Mesenchymal stem cell (in vitro differentiated cells and primary cell): ENCODE data around the gene SLC44A3.

Experiments used
- DNase-seq: peaks from one replicate; pipeline ENCODE4 v3.0.0-alpha.2; 2013
- H2AFZ ChIP-seq: one replicate; pipeline ENCODE4 v1.6.1; 2013; ENCODE audit warnings: low read depth, mild to moderate bottlenecking, control low read depth, inconsistent platforms, low read length, moderate library complexity
- H2AK5ac ChIP-seq: 2 replicates; pipeline ENCODE4 v1.6.1; 2013; ENCODE audit warnings: low read length, moderate library complexity, mild to moderate bottlenecking, inconsistent platforms; ENCODE audit not compliant: severe bottlenecking
- H2BK120ac ChIP-seq: one replicate; pipeline ENCODE4 v1.6.1; 2013; ENCODE audit warnings: low read depth, mild to moderate bottlenecking, inconsistent platforms, low read length, moderate library complexity
- H2BK12ac ChIP-seq, 2 experiments: one replicate each; pipeline ENCODE4 v1.6.1; 2013; ENCODE audit warnings: inconsistent platforms in 2 of 2, low read length in 2 of 2, mild to moderate bottlenecking in 2 of 2, moderate library complexity in 2 of 2, control low read depth in 1 of 2
- H2BK15ac ChIP-seq: one replicate; pipeline ENCODE4 v1.6.1; 2013; ENCODE audit warnings: mild to moderate bottlenecking, low read depth, inconsistent platforms; ENCODE audit not compliant: poor library complexity, severe bottlenecking
- H2BK5ac ChIP-seq: 2 replicates; pipeline ENCODE4 v1.6.1; 2013; ENCODE audit warnings: low read depth, mild to moderate bottlenecking, low read length, control low read depth, inconsistent platforms; ENCODE audit not compliant: poor library complexity, severe bottlenecking
- H3K14ac ChIP-seq, 2 experiments: one replicate each; pipeline ENCODE4 v1.6.1; 2013; ENCODE audit warnings: inconsistent platforms in 2 of 2, low read length in 2 of 2, control low read depth in 1 of 2, mild to moderate bottlenecking in 1 of 2, moderate library complexity in 1 of 2
- H3K18ac ChIP-seq, 2 experiments: one replicate each; pipeline ENCODE4 v1.6.1; 2013; ENCODE audit warnings: inconsistent platforms in 2 of 2, low read length in 2 of 2, control low read depth in 1 of 2, low read depth in 1 of 2, mild to moderate bottlenecking in 1 of 2
- H3K23ac ChIP-seq, 2 experiments: one replicate each; pipeline ENCODE4 v1.6.1; 2013; ENCODE audit warnings: inconsistent platforms in 2 of 2, low read length in 2 of 2, mild to moderate bottlenecking in 2 of 2, moderate library complexity in 2 of 2, control low read depth in 1 of 2
- H3K27ac ChIP-seq: 2 replicates; pipeline ENCODE4 v1.5.1; 2013; ENCODE audit warnings: mild to moderate bottlenecking, moderate library complexity, low read length, control low read depth, inconsistent platforms; ENCODE audit not compliant: poor library complexity, severe bottlenecking
- H3K27me3 ChIP-seq, 2 experiments: 2 replicates each; pipeline versions ENCODE4 v1.6.1 to v1.7.0; 2013; ENCODE audit warnings: low read length in 2 of 2, mild to moderate bottlenecking in 2 of 2, moderate library complexity in 2 of 2, control low read depth in 1 of 2, inconsistent platforms in 1 of 2; ENCODE audit not compliant: control insufficient read depth in 1 of 2, insufficient read depth in 1 of 2
- H3K36me3 ChIP-seq, 2 experiments: 2 replicates each; pipeline versions ENCODE4 v1.6.1 to v1.7.0; 2013; ENCODE audit warnings: low read length in 2 of 2, control low read depth in 1 of 2, inconsistent platforms in 1 of 2, low read depth in 1 of 2, mild to moderate bottlenecking in 1 of 2; ENCODE audit not compliant: insufficient read depth in 2 of 2, control insufficient read depth in 1 of 2
- H3K4ac ChIP-seq, 2 experiments: one replicate each; pipeline ENCODE4 v1.6.1; 2013; ENCODE audit warnings: inconsistent platforms in 2 of 2, low read length in 2 of 2, mild to moderate bottlenecking in 2 of 2, moderate library complexity in 2 of 2, control low read depth in 1 of 2, low read depth in 1 of 2
- H3K4me1 ChIP-seq: 2 replicates; pipeline ENCODE4 v1.6.1; 2013; ENCODE audit warnings: low read depth, low read length, control low read depth; ENCODE audit not compliant: control insufficient read depth, insufficient read depth
- H3K4me2 ChIP-seq: 2 replicates; pipeline ENCODE4 v1.6.1; 2013; ENCODE audit warnings: low read length, mild to moderate bottlenecking, inconsistent platforms; ENCODE audit not compliant: poor library complexity, severe bottlenecking
- H3K4me3 ChIP-seq, 2 experiments: 2 replicates each; pipeline versions ENCODE4 v1.5.1 to v1.7.0; 2013; ENCODE audit warnings: low read length in 2 of 2, mild to moderate bottlenecking in 2 of 2, control low read depth in 1 of 2, low read depth in 1 of 2; ENCODE audit not compliant: insufficient read depth in 1 of 2
- H3K79me1 ChIP-seq: replicated peaks from 2 replicates; pipeline ENCODE4 v1.6.1; 2013; ENCODE audit warnings: mild to moderate bottlenecking, control low read depth, low read length, inconsistent platforms; ENCODE audit not compliant: poor library complexity, severe bottlenecking
- H3K9ac ChIP-seq: 2 replicates; pipeline ENCODE4 v1.7.0; 2013; ENCODE audit warnings: mild to moderate bottlenecking, low read length, moderate library complexity
- H3K9me3 ChIP-seq: 2 replicates; pipeline ENCODE4 v1.7.0; 2013; ENCODE audit warnings: mild to moderate bottlenecking, low read length; ENCODE audit not compliant: control insufficient read depth
- H4K8ac ChIP-seq: one replicate; pipeline ENCODE4 v1.6.1; 2013; ENCODE audit warnings: inconsistent platforms, mild to moderate bottlenecking, low read length, moderate library complexity
- H4K91ac ChIP-seq: one replicate; pipeline ENCODE4 v1.6.1; 2013; ENCODE audit warnings: mild to moderate bottlenecking, low read length, inconsistent platforms
- WGBS: methylation state at CpG from one replicate; pipeline ENCODE4 v1.1.7; 2013; ENCODE audit warnings: mixed read lengths; 5-methylcytosine and 5-hydroxymethylcytosine counted together

Gene SLC44A3

DNA sequence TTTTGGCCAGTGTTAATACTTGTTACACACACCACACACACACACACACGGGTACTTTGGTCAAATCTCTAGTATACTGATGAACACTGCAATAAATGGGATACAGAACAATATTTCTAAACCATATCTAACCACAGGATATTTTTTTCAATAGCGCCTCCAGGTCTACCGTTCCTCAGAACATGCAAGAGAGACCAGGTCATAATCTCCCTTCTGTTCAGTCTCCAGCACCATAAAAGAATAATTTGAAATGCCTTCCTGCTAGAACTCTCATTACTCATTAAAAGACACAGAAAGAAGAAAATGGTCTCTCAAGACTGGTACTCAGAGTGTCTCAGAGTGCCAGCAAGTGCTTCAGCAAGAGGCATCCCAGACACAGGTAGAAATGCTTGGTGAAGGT lies 11.5 kb upstream of the SLC44A3 start:
- no peak overlapping the region for H2BK5ac ChIP-seq
- H2AFZ ChIP-seq: no peak overlapping the region
- 69% methylated on average over 3 of the region's 3 CpGs for WGBS
- no peak overlapping the region for H3K9ac ChIP-seq
- no peak overlapping the region for H3K18ac ChIP-seq
- DNase-seq: no peak
- no peak overlapping the region for H4K8ac ChIP-seq
- peaks cover 9% of the 10 kb centered on the region for H3K79me1 ChIP-seq
- no peaks in the 10 kb centered on the region for H3K27me3 ChIP-seq
- no peak overlapping the region for H4K91ac ChIP-seq
- H3K9me3 ChIP-seq: no peaks in the 10 kb centered on the region
- H3K36me3 ChIP-seq: no peaks in the 10 kb centered on the region
- no peak overlapping the region for H2BK15ac ChIP-seq
- no peak overlapping the region for H2BK120ac ChIP-seq
- no peak overlapping the region for H3K27ac ChIP-seq
- H2AK5ac ChIP-seq: no peak overlapping the region
- H3K14ac ChIP-seq: no peak overlapping the region
- H3K23ac ChIP-seq: no peak overlapping the region
- H2BK12ac ChIP-seq: no peak overlapping the region
- no peak overlapping the region for H3K4ac ChIP-seq
- peaks cover 4% of the 10 kb centered on the region for H3K4me1 ChIP-seq
- no peak overlapping the region for H3K4me3 ChIP-seq
- H3K4me2 ChIP-seq: no peak overlapping the region

DNA sequence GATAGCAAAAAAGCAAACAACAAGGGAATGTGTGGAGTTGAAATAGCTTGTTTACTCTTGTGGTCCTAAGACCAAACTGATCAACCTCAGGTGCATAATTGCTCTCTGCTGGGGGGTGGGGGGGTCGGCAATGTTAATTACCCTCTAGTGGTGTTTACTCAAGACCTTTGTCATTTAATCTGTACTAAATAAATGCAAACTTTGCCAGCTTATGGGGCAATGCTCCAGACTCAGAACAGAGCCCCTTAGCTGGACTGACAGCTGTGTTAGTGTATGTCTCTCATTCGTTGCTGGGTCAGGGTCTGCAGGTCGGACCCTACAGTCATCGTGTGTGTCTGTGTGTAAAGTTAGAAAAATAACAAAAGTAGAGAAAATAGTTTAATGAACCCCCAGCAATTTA lies 7.2 kb upstream of the SLC44A3 start:
- H3K9ac ChIP-seq: no peak overlapping the region
- H4K91ac ChIP-seq: no peak overlapping the region
- H3K14ac ChIP-seq: no peak overlapping the region
- H3K36me3 ChIP-seq: no peaks in the 10 kb centered on the region
- DNase-seq: no peak
- no peak overlapping the region for H2AK5ac ChIP-seq
- no peak overlapping the region for H2BK15ac ChIP-seq
- 84% methylated on average over 3 of the region's 4 CpGs for WGBS
- H3K4me2 ChIP-seq: no peak overlapping the region
- H3K4me3 ChIP-seq: no peak overlapping the region
- H2BK5ac ChIP-seq: no peak overlapping the region
- H3K9me3 ChIP-seq: no peaks in the 10 kb centered on the region
- no peak overlapping the region for H3K4ac ChIP-seq
- H3K18ac ChIP-seq: no peak overlapping the region
- no peak overlapping the region for H2BK120ac ChIP-seq
- H3K27ac ChIP-seq: no peak overlapping the region
- no peak overlapping the region for H2AFZ ChIP-seq
- peaks cover 1% of the 10 kb centered on the region for H3K4me1 ChIP-seq
- H3K79me1 ChIP-seq: peaks cover 8% of the 10 kb centered on the region
- no peak overlapping the region for H2BK12ac ChIP-seq
- H4K8ac ChIP-seq: no peak overlapping the region
- H3K23ac ChIP-seq: no peak overlapping the region
- H3K27me3 ChIP-seq: no peaks in the 10 kb centered on the region

DNA sequence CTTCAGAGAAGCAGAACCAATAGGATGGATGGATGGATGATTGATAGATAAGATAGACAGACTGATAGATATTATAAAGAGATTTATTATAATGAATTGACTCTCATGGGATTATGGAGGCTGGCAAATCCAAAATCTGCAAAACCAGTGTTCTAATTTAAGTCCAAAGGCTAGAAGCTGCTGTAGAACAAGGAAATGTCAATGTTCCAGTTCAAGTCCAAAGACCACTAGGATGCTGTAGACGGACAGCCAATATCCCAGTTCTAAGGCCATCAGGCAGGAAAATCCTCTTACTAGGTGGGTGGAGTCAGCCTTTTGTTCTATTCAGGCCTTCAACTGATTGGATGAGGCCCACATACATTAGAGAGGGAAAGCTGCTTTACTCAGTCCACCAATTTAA lies 4.1 kb upstream of the SLC44A3 start:
- Histone ChIP-seq H4K91ac (no peak overlapping the region), H2BK120ac (no peak overlapping the region), H2BK5ac (no peak overlapping the region), H2AFZ (no peak overlapping the region), H3K4me1 (peaks cover 8% of the 10 kb centered on the region), H3K36me3 (no peaks in the 10 kb centered on the region), H3K23ac (no peak overlapping the region), H3K18ac (no peak overlapping the region), H3K14ac (no peak overlapping the region), H3K4me2 (no peak overlapping the region), H3K9ac (no peak overlapping the region), H3K4ac (no peak overlapping the region), H3K27me3 (peaks cover 0 to 3% of the 10 kb centered on the region in 2 experiments), H3K4me3 (no peak overlapping the region), H2BK15ac (no peak overlapping the region), H3K27ac (no peak overlapping the region), H3K9me3 (no peaks in the 10 kb centered on the region), H4K8ac (no peak overlapping the region), H2BK12ac (no peak overlapping the region), H3K79me1 (peaks cover 14% of the 10 kb centered on the region), H2AK5ac (no peak overlapping the region)
- DNase-seq: no peak
- 70% methylated on average over 1 of the region's 1 CpG for WGBS

DNA sequence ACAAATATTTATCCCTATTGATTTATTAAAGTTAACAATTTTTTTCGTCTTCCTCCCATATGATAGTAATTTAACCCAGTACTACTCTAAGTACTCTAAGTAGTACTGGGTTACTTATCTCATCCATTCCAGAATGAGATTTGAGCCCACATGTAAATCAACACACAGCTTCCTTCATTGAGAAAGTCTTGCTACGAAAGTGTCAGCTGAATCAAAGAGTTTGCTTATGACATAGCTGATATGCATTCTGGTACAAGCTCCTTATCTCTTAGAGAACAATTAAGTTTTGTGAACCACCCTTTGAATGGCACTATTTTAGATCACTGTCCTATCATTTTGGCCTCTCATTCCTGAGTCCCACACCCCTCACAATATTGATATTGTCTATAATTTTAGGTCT lies 2.4 kb upstream of the SLC44A3 start:
- Histone ChIP-seq H2AFZ (no peak overlapping the region), H3K36me3 (no peaks in the 10 kb centered on the region), H3K23ac (no peak overlapping the region), H3K9ac (no peak overlapping the region), H3K27me3 (peaks cover 0 to 9% of the 10 kb centered on the region in 2 experiments), H3K4me3 (no peak overlapping the region), H3K14ac (no peak overlapping the region), H2BK12ac (no peak overlapping the region), H3K4me2 (no peak overlapping the region), H3K4me1 (peaks cover 12% of the 10 kb centered on the region), H2BK5ac (no peak overlapping the region), H2BK120ac (no peak overlapping the region), H2BK15ac (no peak overlapping the region), H4K91ac (no peak overlapping the region), H3K4ac (no peak overlapping the region), H4K8ac (no peak overlapping the region), H3K9me3 (no peaks in the 10 kb centered on the region), H3K27ac (no peak overlapping the region), H3K18ac (no peak overlapping the region), H2AK5ac (no peak overlapping the region), H3K79me1 (peaks cover 10% of the 10 kb centered on the region)
- 88% methylated on average over 2 of the region's 2 CpGs for WGBS
- no peak for DNase-seq
